Measurements from ENCODE around the gene SPEG.

Gene SPEG

DNA sequence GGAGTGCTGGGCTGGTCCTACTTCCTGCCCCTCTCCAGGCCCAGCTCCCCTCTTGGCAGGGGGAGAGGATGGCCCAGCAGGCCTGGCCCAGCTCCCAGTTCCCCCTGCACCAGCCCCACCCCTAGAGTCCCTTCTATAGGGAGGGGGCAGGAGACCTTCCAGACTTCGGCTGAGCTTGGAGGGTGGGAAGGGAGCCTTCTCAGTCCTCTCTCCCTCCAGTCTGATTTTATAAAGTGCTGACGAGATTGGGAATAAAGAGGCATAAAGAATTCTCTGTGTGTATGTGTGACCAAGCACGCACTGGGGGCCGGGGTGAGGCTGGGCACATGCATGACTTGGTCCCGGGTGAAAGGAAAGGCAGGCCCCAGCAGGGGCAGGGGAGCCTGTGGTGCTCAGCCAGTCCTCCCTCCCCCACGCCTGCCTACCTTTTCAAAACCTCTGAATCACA lies 103.9 kb downstream of the SPEG start:
- no peak for DNase-seq (ENCODE audit: low read depth in 1 of 2, low spot score in 1 of 2)
- peaks cover 28% of the 10 kb centered on the region for H3K27me3 ChIP-seq (ENCODE audit: insufficient read depth, poor library complexity, severe bottlenecking)
- no peak overlapping the region for H3K4me3 ChIP-seq (replicated peaks; ENCODE audit: insufficient read depth, low read length)
- H3K27ac ChIP-seq (replicated peaks), result no peak overlapping the region
- no peak for TF ChIP-seq POLR2AphosphoS5 (IDR thresholded peaks at IDR 0.05; ENCODE audit: low read depth)
- TF ChIP-seq SPI1 (IDR thresholded peaks at IDR 0.05; ENCODE audit: borderline replicate concordance, low read depth), result no peak
- no peak for TF ChIP-seq GABPA (IDR thresholded peaks at IDR 0.05; ENCODE audit: low read depth)
- TF ChIP-seq, protein P1, sequence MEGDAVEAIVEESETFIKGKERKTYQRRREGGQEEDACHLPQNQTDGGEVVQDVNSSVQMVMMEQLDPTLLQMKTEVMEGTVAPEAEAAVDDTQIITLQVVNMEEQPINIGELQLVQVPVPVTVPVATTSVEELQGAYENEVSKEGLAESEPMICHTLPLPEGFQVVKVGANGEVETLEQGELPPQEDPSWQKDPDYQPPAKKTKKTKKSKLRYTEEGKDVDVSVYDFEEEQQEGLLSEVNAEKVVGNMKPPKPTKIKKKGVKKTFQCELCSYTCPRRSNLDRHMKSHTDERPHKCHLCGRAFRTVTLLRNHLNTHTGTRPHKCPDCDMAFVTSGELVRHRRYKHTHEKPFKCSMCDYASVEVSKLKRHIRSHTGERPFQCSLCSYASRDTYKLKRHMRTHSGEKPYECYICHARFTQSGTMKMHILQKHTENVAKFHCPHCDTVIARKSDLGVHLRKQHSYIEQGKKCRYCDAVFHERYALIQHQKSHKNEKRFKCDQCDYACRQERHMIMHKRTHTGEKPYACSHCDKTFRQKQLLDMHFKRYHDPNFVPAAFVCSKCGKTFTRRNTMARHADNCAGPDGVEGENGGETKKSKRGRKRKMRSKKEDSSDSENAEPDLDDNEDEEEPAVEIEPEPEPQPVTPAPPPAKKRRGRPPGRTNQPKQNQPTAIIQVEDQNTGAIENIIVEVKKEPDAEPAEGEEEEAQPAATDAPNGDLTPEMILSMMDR (IDR thresholded peaks at IDR 0.05; ENCODE audit: insufficient read depth, low read length), result no peak
- TF ChIP-seq, protein P2, sequence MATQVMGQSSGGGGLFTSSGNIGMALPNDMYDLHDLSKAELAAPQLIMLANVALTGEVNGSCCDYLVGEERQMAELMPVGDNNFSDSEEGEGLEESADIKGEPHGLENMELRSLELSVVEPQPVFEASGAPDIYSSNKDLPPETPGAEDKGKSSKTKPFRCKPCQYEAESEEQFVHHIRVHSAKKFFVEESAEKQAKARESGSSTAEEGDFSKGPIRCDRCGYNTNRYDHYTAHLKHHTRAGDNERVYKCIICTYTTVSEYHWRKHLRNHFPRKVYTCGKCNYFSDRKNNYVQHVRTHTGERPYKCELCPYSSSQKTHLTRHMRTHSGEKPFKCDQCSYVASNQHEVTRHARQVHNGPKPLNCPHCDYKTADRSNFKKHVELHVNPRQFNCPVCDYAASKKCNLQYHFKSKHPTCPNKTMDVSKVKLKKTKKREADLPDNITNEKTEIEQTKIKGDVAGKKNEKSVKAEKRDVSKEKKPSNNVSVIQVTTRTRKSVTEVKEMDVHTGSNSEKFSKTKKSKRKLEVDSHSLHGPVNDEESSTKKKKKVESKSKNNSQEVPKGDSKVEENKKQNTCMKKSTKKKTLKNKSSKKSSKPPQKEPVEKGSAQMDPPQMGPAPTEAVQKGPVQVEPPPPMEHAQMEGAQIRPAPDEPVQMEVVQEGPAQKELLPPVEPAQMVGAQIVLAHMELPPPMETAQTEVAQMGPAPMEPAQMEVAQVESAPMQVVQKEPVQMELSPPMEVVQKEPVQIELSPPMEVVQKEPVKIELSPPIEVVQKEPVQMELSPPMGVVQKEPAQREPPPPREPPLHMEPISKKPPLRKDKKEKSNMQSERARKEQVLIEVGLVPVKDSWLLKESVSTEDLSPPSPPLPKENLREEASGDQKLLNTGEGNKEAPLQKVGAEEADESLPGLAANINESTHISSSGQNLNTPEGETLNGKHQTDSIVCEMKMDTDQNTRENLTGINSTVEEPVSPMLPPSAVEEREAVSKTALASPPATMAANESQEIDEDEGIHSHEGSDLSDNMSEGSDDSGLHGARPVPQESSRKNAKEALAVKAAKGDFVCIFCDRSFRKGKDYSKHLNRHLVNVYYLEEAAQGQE (IDR thresholded peaks at IDR 0.05; ENCODE audit: insufficient replicate concordance, low read depth), result no peak

DNA sequence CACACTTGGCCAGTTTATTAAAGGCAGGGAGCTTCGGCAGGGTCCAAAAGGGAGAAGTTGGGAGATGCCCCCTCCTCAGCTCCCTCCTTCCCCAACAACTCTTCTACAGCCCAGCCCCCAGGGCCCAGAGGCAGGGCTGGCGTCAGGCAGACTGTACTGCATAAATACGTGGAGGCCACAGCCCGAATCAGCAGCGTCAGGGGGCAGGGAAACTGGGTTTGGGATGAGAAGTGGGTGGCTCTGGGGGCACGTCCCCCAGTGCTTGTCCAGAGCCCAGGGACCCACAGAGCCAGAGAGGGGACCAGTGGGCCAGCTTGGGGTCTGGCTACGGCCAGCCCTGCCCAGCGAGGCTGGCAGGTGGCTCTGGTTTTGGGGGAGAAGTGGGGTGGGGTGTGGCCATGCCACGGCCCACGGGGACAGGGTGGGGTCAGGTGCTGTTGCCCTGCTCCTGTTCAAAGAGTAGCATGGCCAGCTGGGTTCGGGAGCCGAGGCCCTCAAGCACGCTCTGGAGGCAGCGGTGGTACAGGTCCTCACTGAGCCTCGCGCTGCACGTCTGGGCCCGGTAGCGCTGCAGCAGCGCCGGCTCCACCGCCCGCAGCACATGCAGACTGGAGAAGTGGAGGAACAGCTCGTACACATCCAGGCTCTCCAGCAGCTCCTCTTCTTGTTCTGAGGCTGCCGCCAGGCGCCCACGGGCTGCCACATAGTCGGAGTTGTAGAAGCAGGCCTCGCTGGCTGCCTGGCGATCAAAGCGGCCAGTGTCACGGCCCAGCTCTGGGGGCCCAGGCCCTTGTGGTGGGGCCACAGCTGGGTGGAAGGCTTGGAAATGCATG lies 104.5 kb downstream of the SPEG start:
- H3K4me3 ChIP-seq (replicated peaks; ENCODE audit: insufficient read depth, low read length), result no peak overlapping the region
- H3K27me3 ChIP-seq (ENCODE audit: insufficient read depth, poor library complexity, severe bottlenecking), result peaks cover 28% of the 10 kb centered on the region
- no peak overlapping the region for H3K27ac ChIP-seq (replicated peaks)
- no peak for DNase-seq (ENCODE audit: low read depth in 1 of 2, low spot score in 1 of 2)
- no peak for TF ChIP-seq SPI1 (IDR thresholded peaks at IDR 0.05; ENCODE audit: borderline replicate concordance, low read depth)
- TF ChIP-seq, protein P1 (IDR thresholded peaks at IDR 0.05; ENCODE audit: insufficient read depth, low read length), result no peak
- no peak for TF ChIP-seq GABPA (IDR thresholded peaks at IDR 0.05; ENCODE audit: low read depth)
- TF ChIP-seq POLR2AphosphoS5 (IDR thresholded peaks at IDR 0.05; ENCODE audit: low read depth), result no peak
- TF ChIP-seq, protein P2 (IDR thresholded peaks at IDR 0.05; ENCODE audit: insufficient replicate concordance, low read depth), result no peak

DNA sequence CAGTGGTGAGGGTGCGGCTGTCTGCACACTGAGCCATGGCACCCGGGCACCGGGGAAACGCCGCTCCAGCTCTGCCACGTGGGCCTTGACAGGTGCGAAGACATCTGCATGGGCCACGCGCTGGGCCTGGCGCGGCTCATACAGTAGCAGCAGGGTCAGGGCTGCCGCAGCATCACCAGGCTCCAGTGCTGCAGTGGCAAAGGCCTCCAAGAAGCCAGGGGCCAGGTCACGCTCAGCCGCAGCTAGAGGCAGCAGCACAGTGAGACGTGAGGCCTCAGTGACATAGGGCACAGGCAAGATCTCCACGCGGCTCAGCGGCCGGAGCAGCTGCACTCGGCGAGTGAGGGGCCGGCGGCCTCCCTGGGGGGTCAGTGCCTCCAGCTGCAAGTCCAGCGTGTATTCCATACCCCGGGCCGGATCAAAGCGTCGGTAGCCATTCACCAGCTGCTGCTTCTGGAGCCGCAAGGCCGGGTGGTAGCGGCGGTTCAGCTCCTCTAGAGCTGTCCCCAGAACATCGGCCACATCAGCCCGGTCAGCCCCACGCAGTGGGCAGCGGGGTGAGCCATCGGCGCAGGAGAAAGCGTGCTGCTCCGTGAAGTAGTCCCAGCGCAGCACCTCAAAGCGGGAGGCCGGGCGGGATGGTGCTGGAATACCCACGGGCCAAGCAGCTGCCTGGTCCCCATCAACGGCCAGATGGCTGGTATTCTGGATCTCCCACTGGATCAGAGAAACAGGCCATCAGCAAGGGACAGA lies 105.5 kb downstream of the SPEG start:
- H3K4me3 ChIP-seq (replicated peaks; ENCODE audit: insufficient read depth, low read length), result no peak overlapping the region
- no peak overlapping the region for H3K27ac ChIP-seq (replicated peaks)
- DNase-seq (ENCODE audit: low read depth in 1 of 2, low spot score in 1 of 2), result no peak
- TF ChIP-seq, protein P1 (IDR thresholded peaks at IDR 0.05; ENCODE audit: insufficient read depth, low read length), result no peak
- H3K27me3 ChIP-seq (ENCODE audit: insufficient read depth, poor library complexity, severe bottlenecking), result peaks cover 36% of the 10 kb centered on the region
